Measurements from ENCODE around the gene TRIM56.

Gene TRIM56

DNA sequence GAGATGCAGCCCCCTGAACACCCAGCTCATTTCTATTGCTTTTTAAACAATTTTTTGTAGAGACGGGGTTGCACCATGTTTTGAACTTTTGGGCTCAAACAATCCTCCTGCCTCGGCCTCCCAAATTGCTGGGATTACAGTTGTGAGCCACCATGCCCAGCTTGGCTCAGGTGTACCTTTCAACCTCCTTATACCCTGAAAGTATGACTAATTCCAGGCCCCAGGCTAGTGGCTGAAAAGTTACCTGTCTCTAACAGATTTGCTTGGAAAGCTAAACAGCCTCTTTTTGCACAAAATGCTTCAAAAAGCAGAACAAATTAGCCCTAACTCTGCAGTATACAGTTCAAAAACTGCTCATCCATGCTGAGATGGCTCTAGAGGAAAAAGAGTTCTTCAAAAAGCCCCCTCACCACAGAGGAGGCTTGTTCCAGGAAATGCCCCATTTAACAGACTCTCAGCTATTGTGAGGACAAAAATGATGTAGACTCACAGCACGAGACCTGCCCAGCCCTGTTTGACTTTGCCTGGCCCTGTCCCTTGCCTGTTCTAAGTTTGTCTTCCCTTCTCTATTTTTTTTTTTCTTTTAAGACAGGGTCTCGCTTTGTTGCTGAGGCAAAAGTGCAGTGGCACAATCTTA lies 55.6 kb downstream of the TRIM56 start:
- intact Hi-C loops (cut with micrococcal nuclease) = no loop called here
- Mint-ChIP-seq H3K36me3 (ENCODE audit: low read depth) (no peaks in the 10 kb centered on the region), H3K27me3 (peaks cover 19% of the 10 kb centered on the region), H3K4me3 (no peak overlapping the region), H3K27ac (no peak overlapping the region), H3K9me3 (no peaks in the 10 kb centered on the region), H3K4me1 (ENCODE audit: low read depth) (peaks cover 46% of the 10 kb centered on the region)
